VCaP (cell line): Measurements from ENCODE around the gene RNU5B-1.

Experiments used
- H3K27ac ChIP-seq: fragments of 450-650 bp; 2 replicates; pipeline ENCODE4 v1.5.1; 2017
- TF ChIP-seq, protein P1 (sequence below): fragments of 450-650 bp; conservative IDR thresholded peaks from 2 replicates; pipeline ENCODE4 v1.5.1; 2017; ENCODE audit warnings: mild to moderate bottlenecking, moderate library complexity

Gene RNU5B-1

DNA sequence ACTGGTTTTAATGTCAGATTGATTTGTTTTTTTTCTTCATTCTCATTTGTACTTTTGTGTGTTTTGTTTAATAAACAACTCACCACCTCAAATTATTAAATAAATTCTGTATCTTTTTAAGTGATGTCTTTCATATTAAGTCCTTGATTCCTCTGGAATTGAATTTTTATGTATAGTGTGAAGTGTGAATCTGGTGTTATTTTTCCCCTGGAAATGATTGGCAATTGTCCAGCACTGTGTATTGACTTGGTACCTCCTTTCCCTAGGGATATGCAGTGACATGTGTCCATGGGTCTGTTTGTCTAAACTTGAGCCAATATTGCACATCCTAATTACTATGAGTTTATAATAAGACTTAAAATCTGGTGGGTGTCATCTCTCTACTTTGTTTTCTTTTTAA is 2.1 kb downstream of the RNU5B-1 start:
- no peak overlapping the region; the same call in 1 of the 2 replicates for H3K27ac ChIP-seq
- TF ChIP-seq, protein P1, sequence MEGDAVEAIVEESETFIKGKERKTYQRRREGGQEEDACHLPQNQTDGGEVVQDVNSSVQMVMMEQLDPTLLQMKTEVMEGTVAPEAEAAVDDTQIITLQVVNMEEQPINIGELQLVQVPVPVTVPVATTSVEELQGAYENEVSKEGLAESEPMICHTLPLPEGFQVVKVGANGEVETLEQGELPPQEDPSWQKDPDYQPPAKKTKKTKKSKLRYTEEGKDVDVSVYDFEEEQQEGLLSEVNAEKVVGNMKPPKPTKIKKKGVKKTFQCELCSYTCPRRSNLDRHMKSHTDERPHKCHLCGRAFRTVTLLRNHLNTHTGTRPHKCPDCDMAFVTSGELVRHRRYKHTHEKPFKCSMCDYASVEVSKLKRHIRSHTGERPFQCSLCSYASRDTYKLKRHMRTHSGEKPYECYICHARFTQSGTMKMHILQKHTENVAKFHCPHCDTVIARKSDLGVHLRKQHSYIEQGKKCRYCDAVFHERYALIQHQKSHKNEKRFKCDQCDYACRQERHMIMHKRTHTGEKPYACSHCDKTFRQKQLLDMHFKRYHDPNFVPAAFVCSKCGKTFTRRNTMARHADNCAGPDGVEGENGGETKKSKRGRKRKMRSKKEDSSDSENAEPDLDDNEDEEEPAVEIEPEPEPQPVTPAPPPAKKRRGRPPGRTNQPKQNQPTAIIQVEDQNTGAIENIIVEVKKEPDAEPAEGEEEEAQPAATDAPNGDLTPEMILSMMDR, result no peak

DNA sequence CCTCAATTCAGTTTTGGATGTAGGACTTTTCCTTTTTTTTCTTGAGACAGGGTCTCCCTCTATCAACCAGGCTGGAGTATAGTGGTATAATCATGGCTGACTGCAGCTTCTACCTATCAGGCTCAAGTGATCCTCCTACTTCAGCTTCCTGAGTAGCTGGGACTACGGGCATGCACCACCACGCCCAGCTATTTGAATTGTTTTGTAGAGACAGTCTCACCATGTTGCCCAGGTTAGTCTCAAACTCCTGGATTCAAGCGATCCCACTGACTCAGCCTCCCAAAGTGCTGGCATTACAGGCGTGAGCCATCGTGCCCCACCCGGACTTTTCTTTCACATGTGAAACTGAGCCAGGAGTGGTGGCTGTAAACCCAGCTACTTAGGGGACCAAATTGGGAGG is 3.5 kb downstream of the RNU5B-1 start:
- TF ChIP-seq, protein P1, result no peak
- no peak overlapping the region for H3K27ac ChIP-seq

DNA sequence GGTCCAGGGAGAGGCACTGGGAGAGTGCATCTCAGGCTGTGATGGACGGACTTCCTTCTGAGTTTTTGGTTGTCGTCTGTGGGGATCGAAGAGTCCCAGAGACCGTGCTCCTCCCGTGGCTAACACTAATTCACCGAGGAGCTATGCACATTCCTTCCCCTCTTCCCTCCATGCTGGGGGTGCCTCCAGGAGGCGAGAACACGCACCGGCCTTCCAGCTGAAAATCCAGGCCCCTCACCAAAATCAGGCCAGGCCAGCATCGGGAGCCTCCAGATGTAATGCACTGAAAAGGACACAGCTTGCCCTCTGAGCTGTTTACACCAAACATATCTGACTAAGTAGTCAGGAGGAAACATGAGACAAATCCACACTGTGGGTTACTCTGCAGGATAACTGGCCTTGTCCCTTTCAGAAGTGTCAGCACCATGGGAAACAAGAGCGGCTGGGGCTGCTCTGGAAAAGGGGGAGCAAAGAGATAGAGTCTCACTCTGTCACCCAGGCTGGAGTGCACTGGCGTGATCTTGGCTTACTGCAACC is 5.5 kb downstream of the RNU5B-1 start:
- TF ChIP-seq, protein P1, result no peak
- no peak overlapping the region for H3K27ac ChIP-seq

DNA sequence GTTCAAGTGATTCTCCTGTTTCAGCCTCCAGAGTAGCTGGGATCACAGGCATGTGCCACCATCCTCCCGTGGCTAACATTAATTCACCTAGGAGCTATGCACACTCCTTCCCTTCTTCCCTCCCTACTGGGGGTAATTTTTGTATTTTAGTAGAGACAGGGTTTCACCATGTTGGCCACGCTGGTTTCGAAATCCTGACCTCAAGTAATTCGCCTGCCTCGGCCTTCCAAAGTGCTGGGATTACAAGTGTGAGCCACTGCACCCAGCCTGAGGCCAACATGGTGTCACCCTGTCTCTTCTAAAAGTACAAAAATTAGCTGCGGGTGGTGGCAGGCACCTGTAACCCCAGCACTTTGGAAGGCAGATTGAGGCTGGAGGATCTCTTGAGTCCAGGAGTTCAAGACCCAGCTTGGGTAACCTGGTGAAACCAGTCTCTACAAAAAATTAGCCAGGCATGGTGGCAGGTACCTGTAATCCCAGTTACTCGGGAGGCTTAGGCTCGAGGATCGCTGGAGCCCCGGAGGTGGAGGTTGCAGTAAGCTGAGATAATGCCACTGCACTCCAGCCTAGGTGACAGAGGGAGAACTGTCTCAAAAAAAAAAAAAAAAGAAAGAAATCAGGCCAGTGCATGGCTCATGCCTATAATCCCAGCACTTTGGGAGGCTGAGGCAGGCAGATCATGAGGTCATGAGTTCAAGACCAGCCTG is 6.1 kb downstream of the RNU5B-1 start:
- TF ChIP-seq, protein P1, result no peak
- H3K27ac ChIP-seq, result no peak overlapping the region

DNA sequence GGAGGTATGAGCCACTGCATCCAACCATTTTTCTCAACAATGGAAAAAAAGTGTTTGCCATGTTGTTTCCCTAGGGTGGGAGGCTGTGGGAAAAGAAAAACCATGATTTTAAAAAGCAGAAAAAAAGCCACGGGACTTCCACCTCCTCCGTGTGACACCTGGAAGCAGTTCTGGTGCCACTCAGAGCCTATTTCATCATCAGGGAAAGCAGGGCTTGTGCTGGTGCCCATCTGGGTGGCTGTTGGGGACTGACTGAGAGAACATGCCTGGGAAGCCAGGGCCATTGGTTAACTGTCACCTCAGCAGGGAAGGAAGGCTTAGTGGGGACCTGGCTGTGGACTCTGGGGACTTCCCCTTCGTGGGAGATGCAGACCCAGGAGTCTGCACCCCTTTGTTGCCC is 7.3 kb downstream of the RNU5B-1 start:
- H3K27ac ChIP-seq, result no peak overlapping the region
- TF ChIP-seq, protein P1, result no peak

DNA sequence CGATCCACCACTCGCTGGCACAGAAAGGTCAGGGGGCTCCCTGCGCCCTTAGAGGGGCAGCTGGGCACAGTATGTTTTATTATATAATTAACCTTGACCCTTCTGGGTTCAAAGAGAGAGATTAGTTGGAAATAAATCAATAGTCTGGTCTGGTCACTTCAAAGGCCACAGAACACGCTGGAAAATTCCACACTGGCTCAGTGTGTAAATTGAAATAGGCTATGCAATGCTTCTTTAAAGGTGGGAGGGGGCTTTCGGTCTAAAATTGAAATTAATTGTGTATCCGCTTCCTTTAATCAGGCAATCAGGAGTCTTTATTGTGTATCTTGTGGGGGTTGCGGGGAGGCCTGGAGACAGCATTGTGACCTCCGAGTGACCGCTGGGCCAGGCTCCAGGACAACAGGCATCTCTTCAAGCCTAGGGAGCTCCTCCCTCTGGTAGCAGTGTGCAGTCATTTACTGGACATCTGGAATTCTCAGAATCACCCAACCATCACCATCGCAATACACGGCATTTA is 8.0 kb downstream of the RNU5B-1 start:
- H3K27ac ChIP-seq, result no peak overlapping the region
- TF ChIP-seq, protein P1, result no peak

DNA sequence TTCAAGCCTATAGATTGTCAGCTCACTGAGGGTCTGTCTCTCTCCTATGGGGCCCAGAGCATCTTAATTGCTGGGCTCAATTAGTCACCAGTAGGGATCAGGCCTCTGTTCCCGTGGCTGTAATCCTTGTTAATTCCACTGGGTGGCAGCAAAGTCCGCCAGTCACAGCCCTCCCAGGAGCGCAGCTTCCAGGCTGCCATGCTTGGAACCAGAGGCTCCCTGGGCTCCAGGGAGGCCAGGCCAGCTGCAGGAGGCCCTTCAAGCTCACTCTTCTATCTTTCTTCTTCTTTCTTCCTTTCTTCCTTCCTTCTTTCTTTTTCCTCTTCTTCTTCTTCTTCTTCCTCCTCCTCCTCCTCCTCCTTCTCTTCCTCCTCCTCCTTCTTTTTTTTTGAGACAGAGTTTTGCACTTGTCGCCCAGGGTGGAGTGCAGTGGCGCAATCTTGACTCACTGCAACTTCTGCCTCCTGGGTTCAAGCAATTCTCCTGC is 14.4 kb downstream of the RNU5B-1 start:
- TF ChIP-seq, protein P1, result peak; percentile 96
- H3K27ac ChIP-seq, result no peak overlapping the region
